ENCODE measurements around the gene SLC22A3.

SLC22A3 gene

GRCh38 chr6:160321729-160322505 is 26.3 kb upstream of the SLC22A3 start:
- TF ChIP-seq GATA1 (IDR thresholded peaks at IDR 0.05; ENCODE audit: low read depth, low read length) (no peak), POLR2A (IDR thresholded peaks at IDR 0.05; ENCODE audit: low read length) (no peak)

GRCh38 chr6:160327981-160328380 is 20.2 kb upstream of the SLC22A3 start:
- DNase-seq, result no peak
- no peak for TF ChIP-seq GATA1 (IDR thresholded peaks at IDR 0.05; ENCODE audit: low read depth, low read length)
- no peak for TF ChIP-seq POLR2A (IDR thresholded peaks at IDR 0.05; ENCODE audit: low read length)

More at GRCh38 chr6:160321729-160322505, 26.3 kb upstream of the SLC22A3 start:
- DNase-seq, result no peak

- TF ChIP-seq GATA1 (IDR thresholded peaks at IDR 0.05; ENCODE audit: low read depth, low read length) (no peak), POLR2A (IDR thresholded peaks at IDR 0.05; ENCODE audit: low read length) (no peak)
- DNase-seq, result no peak
Observed at GRCh38 chr6:160328447-160328846, 19.7 kb upstream of the SLC22A3 start.

- TF ChIP-seq GATA1 (IDR thresholded peaks at IDR 0.05; ENCODE audit: low read depth, low read length), result no peak
- no peak for TF ChIP-seq POLR2A (IDR thresholded peaks at IDR 0.05; ENCODE audit: low read length)
- no peak for DNase-seq
Observed at GRCh38 chr6:160329188-160329587, 19.0 kb upstream of the SLC22A3 start.

GRCh38 chr6:160330619-160331018 is 17.6 kb upstream of the SLC22A3 start:
- TF ChIP-seq GATA1 (IDR thresholded peaks at IDR 0.05; ENCODE audit: low read depth, low read length) (no peak), POLR2A (IDR thresholded peaks at IDR 0.05; ENCODE audit: low read length) (no peak)
- no peak for DNase-seq

- no peak for DNase-seq
- no peak for TF ChIP-seq POLR2A (IDR thresholded peaks at IDR 0.05; ENCODE audit: low read length)
- no peak for TF ChIP-seq GATA1 (IDR thresholded peaks at IDR 0.05; ENCODE audit: low read depth, low read length)
Observed at GRCh38 chr6:160331204-160331603, 17.0 kb upstream of the SLC22A3 start.

GRCh38 chr6:160331753-160332152 is 16.4 kb upstream of the SLC22A3 start:
- DNase-seq, result no peak
- no peak for TF ChIP-seq GATA1 (IDR thresholded peaks at IDR 0.05; ENCODE audit: low read depth, low read length)
- no peak for TF ChIP-seq POLR2A (IDR thresholded peaks at IDR 0.05; ENCODE audit: low read length)

- TF ChIP-seq POLR2A (IDR thresholded peaks at IDR 0.05; ENCODE audit: low read length) (no peak), GATA1 (IDR thresholded peaks at IDR 0.05; ENCODE audit: low read depth, low read length) (no peak)
- DNase-seq, result no peak
Observed at GRCh38 chr6:160333101-160333500, 15.1 kb upstream of the SLC22A3 start.

GRCh38 chr6:160333841-160334240 is 14.3 kb upstream of the SLC22A3 start:
- DNase-seq, result no peak
- TF ChIP-seq GATA1 (IDR thresholded peaks at IDR 0.05; ENCODE audit: low read depth, low read length) (no peak), POLR2A (IDR thresholded peaks at IDR 0.05; ENCODE audit: low read length) (no peak)

- DNase-seq, result no peak
- TF ChIP-seq POLR2A (IDR thresholded peaks at IDR 0.05; ENCODE audit: low read length), result no peak
- no peak for TF ChIP-seq GATA1 (IDR thresholded peaks at IDR 0.05; ENCODE audit: low read depth, low read length)
Observed at GRCh38 chr6:160336200-160336599, 12.0 kb upstream of the SLC22A3 start.

- DNase-seq, result no peak
- TF ChIP-seq POLR2A (IDR thresholded peaks at IDR 0.05; ENCODE audit: low read length) (no peak), GATA1 (IDR thresholded peaks at IDR 0.05; ENCODE audit: low read depth, low read length) (no peak)
Observed at GRCh38 chr6:160337301-160337700, 10.9 kb upstream of the SLC22A3 start.

GRCh38 chr6:160337991-160338390 is 10.2 kb upstream of the SLC22A3 start:
- no peak for TF ChIP-seq GATA1 (IDR thresholded peaks at IDR 0.05; ENCODE audit: low read depth, low read length)

GRCh38 chr6:160343144-160343543 is 5.0 kb upstream of the SLC22A3 start:
- TF ChIP-seq POLR2A (IDR thresholded peaks at IDR 0.05; ENCODE audit: low read length) (no peak), GATA1 (IDR thresholded peaks at IDR 0.05; ENCODE audit: low read depth, low read length) (no peak)
- DNase-seq, result no peak

More at GRCh38 chr6:160337991-160338390, 10.2 kb upstream of the SLC22A3 start:
- DNase-seq, result no peak

GRCh38 chr6:160344271-160344670 is 3.9 kb upstream of the SLC22A3 start:
- TF ChIP-seq POLR2A (IDR thresholded peaks at IDR 0.05; ENCODE audit: low read length) (no peak), GATA1 (IDR thresholded peaks at IDR 0.05; ENCODE audit: low read depth, low read length) (no peak)
- no peak for DNase-seq

Measured in erythroblast (primary cell).